MCF 10A (cell line): Measurements from ENCODE around the gene FGD5. TPM values are rescaled to one million over a fixed set of nuclear protein-coding genes. Genes with fewer than 3 reads are reported as not detected.
A peak's percentile ranks its signal among the peaks of the same experiment; 100 is the strongest.

Experiments used
- BruUV-seq: library from RNA; stranded (reverse); fragments of 400-500 nt; replicated peaks from 2 replicates; lab custom pipeline; 2021; lab: Mats Ljungman, UMichigan
- CTCF ChIA-PET: fragments of 300-600 bp; sonication (Branson Sonifier 250); formaldehyde crosslinking; extraction: SDS; loops from one replicate; lab custom pipeline; 2021; ENCODE audit warnings: antibody characterized with exemption, inconsistent platforms; lab: Yijun Ruan, JAX
- POLR2A ChIA-PET: fragments of 300-600, 350-650 bp; sonication (Branson Sonifier 250); formaldehyde crosslinking; extraction: SDS; loops from one replicate; lab custom pipeline; 2020; ENCODE audit warnings: antibody characterized with exemption, inconsistent platforms; lab: Yijun Ruan, JAX
- DNase-seq: peaks from one replicate; pipeline ENCODE4 v3.0.0-alpha.2; 2018; ENCODE audit not compliant: unreplicated experiment
- H3K27ac Mint-ChIP-seq: one replicate; pipeline ENCODE4 v1.8.0; 2022; ENCODE audit warnings: mild to moderate bottlenecking, low read depth, mixed read lengths; ENCODE audit not compliant: unreplicated experiment
- H3K27me3 Mint-ChIP-seq: one replicate; pipeline ENCODE4 v1.8.0; 2022; ENCODE audit warnings: mixed read lengths; ENCODE audit not compliant: insufficient read depth, unreplicated experiment
- H3K36me3 Mint-ChIP-seq: one replicate; pipeline ENCODE4 v1.8.0; 2022; ENCODE audit warnings: mild to moderate bottlenecking, moderate library complexity, mixed read lengths; ENCODE audit not compliant: insufficient read depth, unreplicated experiment
- H3K4me1 Mint-ChIP-seq: one replicate; pipeline ENCODE4 v1.8.0; 2022; ENCODE audit warnings: mixed read lengths; ENCODE audit not compliant: insufficient read depth, unreplicated experiment
- H3K4me3 Mint-ChIP-seq: one replicate; pipeline ENCODE4 v1.8.0; 2022; ENCODE audit warnings: mild to moderate bottlenecking, moderate library complexity, mixed read lengths; ENCODE audit not compliant: unreplicated experiment
- H3K9me3 Mint-ChIP-seq: one replicate; pipeline ENCODE4 v1.8.0; 2022; ENCODE audit warnings: mixed read lengths; ENCODE audit not compliant: unreplicated experiment
- CTCF ChIP-seq: fragments of 200-600 bp; IDR thresholded peaks from one replicate; pipeline ENCODE4 v1.8.0; 2022; ENCODE audit warnings: antibody characterized with exemption, mild to moderate bottlenecking; ENCODE audit not compliant: unreplicated experiment
- intact Hi-C: fragments of 100-400 bp; cut with micrococcal nuclease; formaldehyde crosslinking; loops from 2 replicates; pipeline ENCODE4 v1.14.1; 2022
- total RNA-seq: library from RNA; stranded (reverse); gene quantifications from 2 replicates; pipeline ENCODE4 v1.2.3, GENCODE V29; 2022

FGD5 gene
- total RNA-seq, 1 experiment from 2014 or later: not detected

DNA sequence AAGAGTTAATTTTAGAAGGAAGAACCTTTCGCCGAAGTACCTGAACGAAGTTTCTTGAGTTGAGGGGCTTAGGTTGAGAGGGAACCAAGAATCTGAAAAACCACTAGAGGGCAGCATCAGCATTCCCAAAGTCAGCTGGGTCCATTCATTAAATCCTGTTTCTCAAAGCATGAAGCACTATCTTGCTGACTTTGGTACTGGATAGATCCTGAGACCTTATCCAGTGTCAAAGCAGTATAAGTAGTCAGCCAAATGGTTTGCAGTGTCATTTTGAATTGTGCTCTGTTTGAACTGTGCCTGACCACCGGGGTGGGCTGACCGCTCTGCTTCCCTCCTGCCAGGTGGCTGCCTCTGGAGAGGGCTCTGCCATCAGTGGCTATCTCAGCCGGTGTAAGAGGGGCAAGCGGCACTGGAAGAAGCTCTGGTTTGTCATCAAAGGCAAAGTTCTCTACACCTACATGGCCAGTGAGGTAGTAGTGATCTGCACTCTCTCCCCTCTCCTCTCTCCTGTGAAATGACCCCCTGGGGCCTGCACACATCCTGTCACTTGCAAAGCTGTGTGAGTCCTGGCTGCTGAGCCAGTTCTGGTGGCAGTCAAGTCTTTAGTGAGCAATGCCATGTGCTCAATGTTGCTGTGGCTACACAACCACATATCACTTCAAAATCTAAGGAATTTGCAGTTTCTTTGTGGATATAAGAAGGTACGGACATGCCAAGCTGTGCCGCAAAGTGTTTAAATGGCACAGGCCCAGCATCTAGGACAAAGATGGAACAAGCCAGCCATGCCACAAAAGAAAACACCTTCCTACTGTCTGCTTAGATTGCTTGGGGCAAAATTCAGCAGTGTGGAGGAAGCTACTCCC is 107.2 kb downstream of the FGD5 start:
- ChIA-PET CTCF (interaction anchor here (0.5 to 3.4 kb wide), 26 partner anchors 8 to 1426 kb away, joined by 3 to 13 read pairs (median 4); partner anchors contain the start of gene MRPS25), POLR2A (interaction anchor here (0.7 to 1.7 kb wide), 3 partner anchors 139 to 747 kb away, joined by 3 to 5 read pairs (median 3); partner anchors contain the start of genes LSM3, MRPS25 and XPC)
- no peaks in the 10 kb centered on the region for H3K4me1 Mint-ChIP-seq

GRCh38 chr3:14926592-14926991 is 107.8 kb downstream of the FGD5 start:
- no peaks in the 10 kb centered on the region for H3K9me3 Mint-ChIP-seq

More for the DNA sequence above, 107.2 kb downstream of the FGD5 start:
- peak; percentile 70 for DNase-seq
- TF ChIP-seq CTCF: peak; percentile 85
- no TSS peak for BruUV-seq
- intact Hi-C loops: loop anchor here (5.0 kb wide), 4 partner anchors 106 to 281 kb away; partner anchors contain the start of genes CAPN7 and MRPS25
- no peak overlapping the region for H3K4me3 Mint-ChIP-seq
- no peaks in the 10 kb centered on the region for H3K9me3 Mint-ChIP-seq
- H3K27ac Mint-ChIP-seq: no peak overlapping the region
- no peaks in the 10 kb centered on the region for H3K27me3 Mint-ChIP-seq
- no peaks in the 10 kb centered on the region for H3K36me3 Mint-ChIP-seq

DNA sequence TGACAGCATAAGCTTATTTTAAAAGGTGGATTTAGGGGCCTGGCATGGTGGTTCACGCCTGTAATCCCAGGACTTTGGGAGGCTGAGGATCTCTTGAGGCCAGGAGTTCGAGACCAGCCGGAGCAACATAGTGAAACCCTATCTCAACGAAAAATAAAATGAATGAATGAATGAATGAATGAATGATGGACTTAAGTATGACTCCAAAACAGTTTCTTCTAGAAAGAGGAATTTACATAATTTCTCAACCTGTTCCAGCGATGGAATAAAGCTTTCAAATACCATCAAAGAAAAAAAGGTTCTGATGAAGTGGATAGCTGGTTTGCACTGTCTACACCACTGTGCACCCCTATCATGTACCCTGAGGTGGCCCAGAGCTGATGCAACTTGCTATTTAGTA is 108.5 kb downstream of the FGD5 start:
- POLR2A ChIA-PET: interaction anchor here (0.8 to 1.0 kb wide), 2 partner anchors 20 to 138 kb away, joined by 4 read pairs; partner anchors contain the start of genes MRPS25 and NR2C2
- CTCF ChIA-PET: interaction anchor here (0.6 to 3.4 kb wide), 15 partner anchors 10 to 723 kb away, joined by 3 to 13 read pairs (median 5); partner anchors contain the start of gene MRPS25
- intact Hi-C loops: loop anchor here (5.0 kb wide), 4 partner anchors 105 to 280 kb away; partner anchors contain the start of genes CAPN7 and MRPS25

More at GRCh38 chr3:14926592-14926991, 107.8 kb downstream of the FGD5 start:
- intact Hi-C loops: loop anchor here (5.0 kb wide), 4 partner anchors 106 to 281 kb away; partner anchors contain the start of genes CAPN7 and MRPS25
- Mint-ChIP-seq H3K4me1 (peaks cover 1% of the 10 kb centered on the region), H3K27me3 (no peaks in the 10 kb centered on the region), H3K36me3 (no peaks in the 10 kb centered on the region), H3K4me3 (no peak overlapping the region), H3K27ac (no peak overlapping the region)
- no TSS peak for BruUV-seq
- ChIA-PET POLR2A (interaction anchor here (0.7 to 1.0 kb wide), 2 partner anchors 138 to 748 kb away, joined by 3 read pairs; partner anchors contain the start of genes LSM3 and XPC), CTCF (interaction anchor here (0.6 to 3.4 kb wide), 25 partner anchors 9 to 722 kb away, joined by 3 to 13 read pairs (median 5); partner anchors contain the start of gene MRPS25)
- no peak for DNase-seq
- TF ChIP-seq CTCF: no peak

More for the DNA sequence above, 108.5 kb downstream of the FGD5 start:
- Mint-ChIP-seq H3K4me3 (no peak overlapping the region), H3K27me3 (no peaks in the 10 kb centered on the region), H3K36me3 (no peaks in the 10 kb centered on the region), H3K4me1 (peaks cover 4% of the 10 kb centered on the region), H3K9me3 (no peaks in the 10 kb centered on the region), H3K27ac (no peak overlapping the region)
- TF ChIP-seq CTCF: no peak
- BruUV-seq: no TSS peak
- DNase-seq: no peak
